Osteoblast (primary cell): ENCODE results near the gene KIF16B. TPM values are rescaled to one million over a fixed set of nuclear protein-coding genes. Genes with fewer than 3 reads are reported as not detected.

Source experiments
- DNase-seq: peaks from one replicate; pipeline ENCODE4 v3.0.0; 2011; ENCODE audit warnings: low spot score, mixed read lengths; ENCODE audit not compliant: insufficient read length; ENCODE audit errors: missing footprints
- H2AFZ ChIP-seq: 2 replicates; pipeline ENCODE4 v1.6.0; 2011; ENCODE audit warnings: mild to moderate bottlenecking, low read length
- H3K27ac ChIP-seq: 2 replicates; pipeline ENCODE4 v1.5.1; 2011; ENCODE audit warnings: mild to moderate bottlenecking, low read depth, low read length, moderate library complexity
- H3K27me3 ChIP-seq: 2 replicates; pipeline ENCODE4 v1.6.0; 2012; ENCODE audit warnings: mild to moderate bottlenecking, control low read depth, inconsistent platforms, low read length, moderate library complexity; ENCODE audit not compliant: insufficient read depth
- H3K36me3 ChIP-seq: 2 replicates; pipeline ENCODE4 v1.5.1; 2011; ENCODE audit warnings: mild to moderate bottlenecking, low read length, control low read depth, moderate library complexity; ENCODE audit not compliant: insufficient read depth
- H3K4me1 ChIP-seq: 2 replicates; pipeline ENCODE4 v1.5.1; 2011; ENCODE audit warnings: mild to moderate bottlenecking, low read length, control low read depth, moderate library complexity; ENCODE audit not compliant: insufficient read depth
- H3K4me2 ChIP-seq: 2 replicates; pipeline ENCODE4 v1.6.0; 2011; ENCODE audit warnings: mild to moderate bottlenecking, low read length; ENCODE audit not compliant: insufficient read depth
- H3K4me3 ChIP-seq: fragments of 200-600 bp; sonication (generic); 3 replicates; pipeline ENCODE4 v1.5.1; 2012; ENCODE audit warnings: mild to moderate bottlenecking, low read length, inconsistent platforms; ENCODE audit not compliant: insufficient read depth
- H3K79me2 ChIP-seq: 2 replicates; pipeline ENCODE4 v1.6.0; 2012; ENCODE audit warnings: mild to moderate bottlenecking, low read length, control low read depth, inconsistent platforms; ENCODE audit not compliant: insufficient read depth
- H3K9me3 ChIP-seq: 2 replicates; pipeline ENCODE4 v1.5.1; 2011; ENCODE audit warnings: low read depth, low read length, control low read depth
- H4K20me1 ChIP-seq: 2 replicates; pipeline ENCODE4 v1.6.0; 2012; ENCODE audit warnings: mild to moderate bottlenecking, low read length, control low read depth; ENCODE audit not compliant: insufficient read depth
- CTCF ChIP-seq: IDR thresholded peaks from 2 replicates; pipeline ENCODE4 v1.5.1; 2011; ENCODE audit warnings: mild to moderate bottlenecking, low read depth, low read length, moderate library complexity; ENCODE audit errors: extremely low read depth
- total RNA-seq: library from RNA; depleted of rRNA; stranded (reverse); fragments of >200 nt; gene quantifications from 2 replicates; pipeline ENCODE4 v1.2.3, GENCODE V29; 2012

KIF16B gene
- total RNA-seq, 1 donor, result 9.0 TPM

GRCh38 chr20:16501301-16501700, 71.9 kb downstream of the KIF16B start:
- no peak for DNase-seq
- no peaks in the 10 kb centered on the region for H3K36me3 ChIP-seq
- H3K4me2 ChIP-seq, result no peak overlapping the region
- no peak overlapping the region for H3K27ac ChIP-seq
- H3K4me1 ChIP-seq, result no peaks in the 10 kb centered on the region
- no peak for TF ChIP-seq CTCF
- H3K79me2 ChIP-seq, result no peaks in the 10 kb centered on the region
- H4K20me1 ChIP-seq, result no peaks in the 10 kb centered on the region
- H3K9me3 ChIP-seq, result no peaks in the 10 kb centered on the region
- H3K27me3 ChIP-seq, result no peaks in the 10 kb centered on the region
- H3K4me3 ChIP-seq, result no peak overlapping the region
- H2AFZ ChIP-seq, result no peak overlapping the region

- TF ChIP-seq CTCF, result no peak
- Histone ChIP-seq H3K27me3 (no peaks in the 10 kb centered on the region), H3K4me2 (no peak overlapping the region)
Observed at GRCh38 chr20:16500197-16500596, 73.1 kb downstream of the KIF16B start.

GRCh38 chr20:16498526-16499253, 74.6 kb downstream of the KIF16B start:
- no peak for DNase-seq
- no peak for TF ChIP-seq CTCF
- no peak overlapping the region for H2AFZ ChIP-seq
- H3K9me3 ChIP-seq, result no peaks in the 10 kb centered on the region
- no peaks in the 10 kb centered on the region for H4K20me1 ChIP-seq
- H3K36me3 ChIP-seq, result no peaks in the 10 kb centered on the region
- H3K4me2 ChIP-seq, result no peak overlapping the region
- no peaks in the 10 kb centered on the region for H3K27me3 ChIP-seq
- H3K27ac ChIP-seq, result no peak overlapping the region
- H3K4me3 ChIP-seq, result no peak overlapping the region
- no peaks in the 10 kb centered on the region for H3K79me2 ChIP-seq
- no peaks in the 10 kb centered on the region for H3K4me1 ChIP-seq

More at GRCh38 chr20:16500197-16500596, 73.1 kb downstream of the KIF16B start:
- H3K4me3 ChIP-seq, result no peak overlapping the region
- H3K4me1 ChIP-seq, result no peaks in the 10 kb centered on the region
- no peaks in the 10 kb centered on the region for H4K20me1 ChIP-seq
- H3K27ac ChIP-seq, result no peak overlapping the region
- H3K79me2 ChIP-seq, result no peaks in the 10 kb centered on the region
- no peak for DNase-seq
- no peaks in the 10 kb centered on the region for H3K9me3 ChIP-seq
- no peaks in the 10 kb centered on the region for H3K36me3 ChIP-seq
- no peak overlapping the region for H2AFZ ChIP-seq

- no peaks in the 10 kb centered on the region for H4K20me1 ChIP-seq
- H3K9me3 ChIP-seq, result no peaks in the 10 kb centered on the region
- H3K4me3 ChIP-seq, result no peak overlapping the region
- no peak overlapping the region for H2AFZ ChIP-seq
- H3K4me1 ChIP-seq, result no peaks in the 10 kb centered on the region
- no peak for TF ChIP-seq CTCF
- H3K4me2 ChIP-seq, result no peak overlapping the region
- no peaks in the 10 kb centered on the region for H3K79me2 ChIP-seq
- DNase-seq, result no peak
- H3K27me3 ChIP-seq, result no peaks in the 10 kb centered on the region
- no peaks in the 10 kb centered on the region for H3K36me3 ChIP-seq
- no peak overlapping the region for H3K27ac ChIP-seq
Observed at GRCh38 chr20:16497896-16498295, 75.4 kb downstream of the KIF16B start.
